HG03378 (cell line): ENCODE measurements around the gene MESP1.

ENCODE experiments used
- ATAC-seq: cut with Tn5 transposase; IDR thresholded peaks from one replicate; pipeline ENCODE4 v1.9.1; 2021; ENCODE audit warnings: mild to moderate bottlenecking, moderate library complexity; ENCODE audit not compliant: unreplicated experiment

The MESP1 gene

DNA sequence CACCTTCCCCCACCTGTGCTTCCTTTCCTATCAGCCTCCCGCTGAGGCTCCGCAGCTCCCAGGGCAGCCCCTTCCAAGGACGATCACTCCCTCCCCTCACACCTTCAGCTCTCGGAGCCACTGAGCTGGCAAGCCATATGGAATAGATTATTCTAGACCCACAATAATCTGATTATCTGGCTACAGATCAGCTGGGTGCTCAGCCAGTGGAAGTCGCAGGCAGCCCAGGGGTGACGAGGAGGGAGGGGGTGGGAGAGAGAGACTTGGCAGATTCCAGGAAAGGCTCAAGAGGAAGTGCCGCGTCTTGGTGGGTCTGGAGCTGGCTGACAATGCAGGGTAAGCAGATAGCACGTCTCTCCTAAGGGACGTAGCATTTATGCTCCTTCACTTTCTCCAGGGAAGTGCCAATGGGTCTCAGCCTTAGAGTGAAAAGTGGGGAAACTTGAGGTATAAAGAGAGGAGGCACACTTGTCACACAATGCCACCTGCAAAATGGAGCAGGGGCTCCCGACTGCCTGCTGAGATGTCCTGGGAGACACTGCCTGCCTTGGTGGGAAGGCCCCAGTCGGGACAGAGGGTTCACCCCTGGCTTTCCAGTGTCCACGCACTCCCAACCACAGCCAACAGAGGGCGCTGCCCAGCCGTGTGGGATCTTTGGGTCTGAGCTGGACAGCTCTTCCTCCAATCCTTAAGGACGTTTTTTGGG, 9.4 kb upstream of the MESP1 start:
- no peak for ATAC-seq

DNA sequence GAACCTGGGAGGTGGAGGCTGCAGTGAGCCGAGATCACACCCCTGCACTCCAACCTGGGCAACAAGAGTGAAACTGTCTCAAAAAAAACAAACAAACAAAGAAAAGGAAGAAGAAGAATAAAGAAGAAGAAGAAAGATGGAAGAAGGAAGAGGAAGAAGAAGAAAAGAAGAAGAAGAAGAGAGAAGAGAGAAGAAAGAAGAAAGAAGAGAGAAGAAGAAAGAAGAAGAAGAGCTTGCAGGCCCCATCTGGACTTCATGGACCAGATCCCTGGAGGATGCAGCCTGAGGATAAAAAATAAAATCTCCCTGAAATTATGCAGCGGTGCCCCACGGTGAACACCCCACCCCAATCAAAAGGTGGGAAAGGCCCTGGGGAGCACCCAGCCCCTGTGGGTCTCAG, 8.8 kb upstream of the MESP1 start:
- ATAC-seq = no peak

DNA sequence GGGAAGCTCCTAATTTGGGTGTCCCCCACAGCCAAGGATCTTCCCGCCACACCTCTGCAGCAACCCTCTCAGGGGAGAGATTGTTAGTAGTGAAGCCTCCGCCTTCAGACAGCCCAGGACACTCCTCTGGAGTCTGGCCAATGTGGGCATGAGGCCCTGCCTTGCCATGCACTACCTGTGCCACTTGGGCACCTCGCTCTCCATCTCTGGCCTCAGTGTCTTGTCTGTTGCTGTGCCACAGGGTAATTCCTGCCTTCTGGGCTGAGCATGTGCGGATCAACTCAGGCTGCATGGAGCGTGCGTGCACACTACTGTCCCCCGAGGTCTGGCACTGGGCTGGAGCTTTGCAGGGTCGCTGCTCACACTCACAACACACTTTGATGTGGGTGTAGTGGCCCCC, 7.9 kb upstream of the MESP1 start:
- no peak for ATAC-seq

DNA sequence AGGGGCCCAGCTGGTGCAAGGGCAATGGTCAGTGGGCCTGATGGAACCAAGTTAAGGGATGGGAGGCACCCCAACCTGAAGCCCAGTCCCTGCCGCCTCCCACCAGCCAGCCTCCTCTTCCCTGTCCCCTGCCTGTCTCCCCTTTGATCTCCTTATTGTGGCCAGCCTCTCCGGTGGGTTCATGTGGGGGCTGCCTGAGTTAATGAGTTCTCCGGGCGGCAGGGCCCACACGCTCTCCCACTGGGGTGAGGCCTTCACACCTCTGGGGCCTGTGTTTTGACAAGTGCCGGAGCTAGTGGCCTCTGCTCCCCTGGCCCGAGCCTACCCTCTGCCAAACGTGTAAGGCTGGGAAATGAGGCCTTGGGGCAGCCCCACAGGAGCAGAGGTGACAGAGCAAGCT, 7.2 kb upstream of the MESP1 start:
- no peak for ATAC-seq

- ATAC-seq = no peak
These were observed 5.8 kb upstream of the MESP1 start for GRCh38 chr15:89756897-89757296.

DNA sequence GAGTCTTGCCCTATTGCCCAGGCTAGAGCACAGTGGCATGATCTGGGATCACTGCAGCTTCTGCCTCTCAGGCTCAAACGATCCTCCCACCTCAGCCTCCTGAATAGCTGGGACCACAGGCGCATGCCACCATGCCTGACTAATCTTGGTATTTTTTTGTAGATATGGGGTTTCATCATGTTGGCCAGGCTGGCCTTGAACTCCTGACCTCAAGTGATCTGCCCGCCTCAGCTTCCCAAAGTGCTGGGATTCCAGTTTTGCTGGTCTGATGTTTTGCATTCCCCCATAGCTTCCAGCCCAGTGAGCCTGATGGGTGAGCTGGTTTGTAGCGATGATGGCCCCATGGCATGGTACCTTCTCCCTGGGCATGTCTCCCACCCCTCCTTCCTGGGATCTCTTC, 4.7 kb upstream of the MESP1 start:
- ATAC-seq = no peak

GRCh38 chr15:89754361-89755154, 3.5 kb upstream of the MESP1 start:
- ATAC-seq = no peak

GRCh38 chr15:89753855-89754254, 2.8 kb upstream of the MESP1 start:
- no peak for ATAC-seq

DNA sequence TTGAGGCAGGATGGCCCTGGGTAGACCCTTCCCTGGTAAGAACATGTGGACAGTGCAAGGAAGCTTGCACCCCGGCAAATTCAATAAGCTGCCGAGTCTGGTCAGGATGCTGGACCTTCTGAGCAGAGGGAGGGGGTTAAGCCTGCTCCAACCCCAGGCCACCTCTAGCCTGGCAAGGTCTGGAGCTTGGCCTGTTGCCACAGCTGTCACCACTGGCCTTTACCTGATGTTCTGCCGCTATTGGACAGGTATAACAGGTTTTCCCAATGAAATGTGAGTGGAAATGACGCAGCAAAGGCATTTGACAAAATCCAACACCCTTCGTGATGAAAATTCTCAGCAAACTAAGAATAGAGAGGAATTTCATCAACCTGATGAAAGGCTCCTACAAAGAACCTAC, 699 bp upstream of the MESP1 start:
- no peak for ATAC-seq

GRCh38 chr15:89749951-89750559, 994 bp downstream of the MESP1 start:
- no peak for ATAC-seq

DNA sequence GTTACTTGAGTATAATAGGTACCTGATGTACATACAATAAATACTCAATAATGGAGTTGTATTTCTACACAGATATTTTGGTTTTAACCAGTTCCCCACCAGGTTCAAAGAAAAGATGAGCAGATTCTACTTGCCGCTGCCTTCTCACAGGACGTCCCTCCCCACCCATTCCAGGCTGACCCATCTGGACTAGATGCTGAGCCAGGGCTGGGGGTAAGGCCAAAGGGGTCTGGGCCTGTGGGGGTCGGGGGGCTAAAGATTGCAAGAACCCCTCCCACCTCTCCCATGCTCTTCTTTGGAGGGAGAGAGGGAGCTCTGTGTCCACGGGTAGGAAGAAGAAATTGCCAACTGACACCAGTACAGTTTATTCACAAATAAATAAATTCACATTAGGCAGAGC, 1.5 kb downstream of the MESP1 start:
- ATAC-seq = no peak

DNA sequence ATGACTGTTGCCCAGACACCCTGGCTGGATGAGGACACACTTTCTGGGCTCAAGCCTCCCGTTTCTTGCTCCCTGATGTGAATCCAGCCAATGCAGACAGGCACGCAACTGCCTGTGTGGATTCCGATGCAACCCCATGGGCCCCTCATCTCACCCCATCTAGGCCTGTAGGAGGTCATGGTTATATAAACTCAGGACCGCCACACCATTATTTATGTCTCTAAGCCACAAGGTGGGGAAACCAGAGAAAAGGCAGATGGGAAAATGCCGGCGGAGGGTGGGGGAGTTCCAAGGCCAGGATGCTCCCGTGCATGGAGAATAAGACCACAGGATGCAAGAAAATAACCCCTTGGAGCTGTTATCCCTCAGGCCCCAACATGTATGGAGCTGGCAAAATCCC, 2.0 kb downstream of the MESP1 start:
- no peak for ATAC-seq

DNA sequence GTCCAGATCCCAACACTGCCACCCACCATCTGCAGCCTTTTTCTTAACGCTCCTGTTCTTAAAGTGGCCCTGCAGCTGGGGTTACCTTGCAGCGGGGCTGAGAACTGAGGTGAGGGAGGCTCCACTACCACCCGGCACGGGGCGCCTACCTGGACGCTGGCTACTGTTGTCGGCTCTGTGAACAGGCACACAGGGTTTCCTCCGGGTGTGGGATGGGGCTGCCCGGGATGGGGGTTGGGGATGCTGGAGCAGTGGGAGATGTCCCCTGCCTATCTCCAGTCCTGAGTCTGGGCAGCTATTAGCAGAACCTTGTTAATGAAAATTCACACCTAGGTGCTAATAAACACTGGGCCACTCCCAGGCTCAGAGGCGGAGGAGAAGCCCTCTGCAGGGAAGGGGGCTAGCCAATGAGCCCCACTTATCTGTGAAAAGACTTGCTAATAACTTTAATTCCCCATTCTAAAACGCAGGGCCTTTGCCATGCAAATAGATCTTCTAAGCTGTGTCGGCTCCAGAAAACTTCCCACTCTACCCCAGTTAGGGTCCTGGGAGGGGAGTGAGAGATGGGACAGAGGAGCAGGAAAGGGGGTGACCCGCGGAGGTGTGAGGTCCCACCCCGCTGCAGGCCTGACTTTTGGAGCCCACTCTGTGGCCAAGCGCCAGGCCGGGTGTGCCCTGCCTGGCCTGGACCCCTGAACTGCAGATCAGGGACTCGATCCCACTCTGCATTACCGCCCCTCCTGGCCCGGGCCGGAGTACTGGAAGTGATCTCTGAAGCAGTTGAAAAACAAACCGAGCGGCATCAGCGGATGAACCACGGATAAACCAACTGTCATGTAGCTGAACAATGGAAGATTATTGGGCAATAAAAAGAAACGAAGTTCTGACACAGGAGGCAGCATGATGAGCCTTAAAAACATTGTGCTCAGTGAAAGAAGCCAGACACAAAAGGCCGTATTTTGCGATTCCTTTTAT, 3.1 kb downstream of the MESP1 start:
- ATAC-seq = no peak

GRCh38 chr15:89746386-89746780, 4.7 kb downstream of the MESP1 start:
- no peak for ATAC-seq

DNA sequence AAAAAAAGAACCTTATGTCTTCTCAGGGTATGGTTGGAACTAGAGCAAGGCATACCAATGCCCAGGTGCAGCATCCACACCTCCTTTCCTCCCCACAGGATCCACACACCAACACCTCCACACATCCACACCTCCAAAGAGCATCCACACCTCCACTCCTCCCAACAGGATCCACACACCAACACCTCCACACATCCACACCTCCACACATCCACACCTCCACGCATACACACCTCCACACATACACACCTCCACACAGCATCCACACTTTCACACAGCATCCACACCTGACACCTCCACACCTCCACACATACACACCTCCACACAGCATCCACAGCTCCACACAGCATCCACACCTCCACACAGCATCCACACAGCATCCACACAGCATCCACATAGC, 5.3 kb downstream of the MESP1 start:
- no peak for ATAC-seq

DNA sequence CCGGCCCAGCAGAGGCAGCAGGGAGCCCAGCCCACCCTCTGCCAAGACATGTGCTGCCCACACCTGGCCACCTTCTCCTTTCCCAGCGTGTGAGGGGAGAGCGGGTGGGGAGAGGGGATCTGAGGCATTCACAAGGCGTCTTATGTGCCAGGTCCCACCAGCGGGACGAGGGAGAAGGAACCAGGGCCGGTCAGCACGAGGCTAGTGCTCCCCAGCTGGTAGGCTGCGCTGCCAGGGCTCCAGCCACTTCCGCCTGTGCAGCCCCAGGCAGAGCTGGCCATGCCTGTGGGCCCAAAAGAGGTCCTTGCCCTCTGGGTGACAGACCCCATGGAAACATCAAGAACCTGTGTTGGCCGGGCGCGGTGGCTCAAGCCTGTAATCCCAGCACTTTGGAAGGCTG, 5.9 kb downstream of the MESP1 start:
- no peak for ATAC-seq

DNA sequence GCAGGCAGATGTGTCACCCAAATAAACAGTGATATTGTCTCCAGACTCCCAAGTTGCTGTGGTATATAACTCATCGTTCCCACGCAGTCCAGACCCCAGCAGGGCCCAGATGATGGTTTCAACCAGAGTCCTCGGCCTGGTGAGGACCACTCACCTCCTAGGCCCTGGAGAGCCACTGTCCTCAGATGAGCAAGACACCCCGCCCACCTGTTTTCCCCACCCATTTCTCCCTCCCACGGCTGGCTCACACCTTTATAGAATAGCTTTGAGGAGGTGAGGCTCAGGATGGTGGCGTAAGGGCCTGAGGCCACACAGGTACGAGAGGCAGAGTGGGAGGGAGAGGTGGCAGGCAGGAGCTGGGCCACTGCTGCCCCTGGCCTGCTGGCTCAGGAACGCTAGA, 7.5 kb downstream of the MESP1 start:
- ATAC-seq = no peak

DNA sequence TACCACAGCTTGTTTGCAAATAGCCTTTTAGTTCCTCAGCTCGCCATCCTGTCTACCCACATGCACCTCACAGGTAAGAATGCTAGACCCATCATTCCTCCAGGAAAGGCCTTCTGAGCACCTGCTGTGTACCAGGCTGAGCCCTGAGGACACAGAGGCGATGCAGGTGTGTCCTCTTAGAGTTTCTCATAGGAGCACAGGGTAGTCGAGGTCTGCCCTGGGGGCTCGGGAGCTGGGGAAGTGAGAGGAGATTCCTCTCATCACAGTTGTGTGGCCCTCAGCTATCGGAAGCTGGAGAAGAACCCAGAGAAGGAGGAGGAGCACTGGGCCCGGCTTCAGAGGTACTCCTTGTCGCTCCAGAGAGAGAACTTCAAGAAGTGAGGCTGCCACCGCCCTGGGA, 8.0 kb downstream of the MESP1 start:
- no peak for ATAC-seq

GRCh38 chr15:89740137-89740536, 10.9 kb downstream of the MESP1 start:
- ATAC-seq = no peak

DNA sequence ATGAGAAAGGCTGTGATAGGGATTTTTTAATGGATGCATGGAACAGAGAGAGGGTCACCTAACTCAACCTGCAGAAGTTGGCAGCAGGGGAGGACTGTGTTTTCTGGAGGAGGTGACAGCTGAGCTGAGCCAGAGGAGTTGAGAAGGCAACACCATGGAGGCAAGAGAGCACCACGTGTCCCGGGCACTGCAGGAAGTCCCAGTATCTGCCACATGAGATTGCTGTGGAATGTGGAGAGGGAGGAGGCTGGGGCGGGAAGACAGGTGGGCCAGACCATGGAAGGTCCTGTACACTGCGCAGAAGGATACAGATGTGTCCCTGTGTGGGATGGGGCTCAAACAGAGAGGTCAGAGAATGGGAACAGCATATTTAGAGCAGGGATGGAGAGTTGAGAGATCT, 15.3 kb downstream of the MESP1 start:
- ATAC-seq = no peak
